ENCODE data around the gene SAMD11.
"Not testable (repeated sequence)": the region's sequence is repeated elsewhere in the genome, so short reads cannot be mapped to it uniquely, and the experiment has no call there.

SAMD11 gene

DNA sequence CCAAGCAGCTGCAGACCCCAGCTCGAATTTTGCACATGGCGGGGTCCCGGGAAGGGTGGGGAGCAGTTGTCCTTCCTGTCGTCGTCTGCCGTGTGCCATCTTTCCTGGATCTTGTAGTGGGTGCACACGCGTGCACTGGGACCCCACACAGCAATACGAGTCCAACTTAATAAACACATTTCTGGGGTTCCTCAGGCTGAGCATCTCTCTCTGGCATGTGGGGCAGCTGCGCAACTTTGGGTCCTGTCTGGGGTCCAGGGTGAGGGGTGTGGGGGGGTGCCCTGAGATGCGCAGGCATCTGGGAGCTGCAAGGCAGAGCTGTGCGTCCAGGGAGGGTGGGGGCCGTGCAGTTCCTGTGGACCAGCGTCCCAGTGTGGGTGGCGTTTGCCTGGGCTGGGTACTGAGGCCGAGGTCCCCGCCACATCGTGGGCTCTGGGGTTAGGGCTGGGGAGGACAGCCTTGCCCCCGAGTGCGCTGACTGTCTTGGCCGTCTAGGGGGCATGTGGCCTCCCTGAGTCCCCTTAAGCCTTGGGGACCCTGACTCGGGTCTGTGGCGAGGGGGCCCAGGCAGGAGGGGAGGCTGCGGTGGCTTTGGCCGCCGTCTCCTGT lies 41.9 kb downstream of the SAMD11 start:
- no peak for DNase-seq (ENCODE audit: low read depth)

DNA sequence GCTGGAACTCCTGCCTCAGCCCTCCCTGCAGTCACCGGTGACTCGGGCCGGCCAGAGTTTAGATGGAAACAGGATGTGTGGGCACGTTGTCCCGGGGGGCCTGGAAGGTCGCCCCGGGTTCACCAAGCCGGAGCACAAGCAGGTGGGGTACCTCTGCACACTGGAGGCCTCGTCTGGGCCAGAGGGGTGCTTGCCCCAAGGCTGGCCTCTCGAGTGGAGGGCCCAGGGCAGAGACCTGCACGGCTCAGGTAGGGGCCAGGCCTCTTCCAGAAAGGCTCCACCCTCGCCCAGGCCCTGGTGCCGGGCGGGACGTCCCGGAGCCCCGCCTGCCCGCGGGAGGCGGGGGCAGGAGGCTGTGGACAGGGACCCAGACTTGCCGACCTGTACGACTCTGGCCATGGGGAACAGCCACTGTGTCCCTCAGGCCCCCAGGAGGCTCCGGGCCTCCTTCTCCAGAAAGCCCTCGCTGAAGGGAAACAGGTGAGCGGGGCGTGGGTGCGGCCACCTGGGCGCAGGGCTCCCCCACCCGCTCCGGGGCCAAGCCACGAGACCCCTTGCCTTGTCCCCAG lies 42.5 kb downstream of the SAMD11 start, which contains the start of gene PLEKHN1:
TSS of gene PLEKHN1 (plus strand) at position 348 of the 569 bp plus-strand sequence. CDS start at position 398, 50 bp downstream.
- peak; percentile 33 for DNase-seq (ENCODE audit: low read depth)

DNA sequence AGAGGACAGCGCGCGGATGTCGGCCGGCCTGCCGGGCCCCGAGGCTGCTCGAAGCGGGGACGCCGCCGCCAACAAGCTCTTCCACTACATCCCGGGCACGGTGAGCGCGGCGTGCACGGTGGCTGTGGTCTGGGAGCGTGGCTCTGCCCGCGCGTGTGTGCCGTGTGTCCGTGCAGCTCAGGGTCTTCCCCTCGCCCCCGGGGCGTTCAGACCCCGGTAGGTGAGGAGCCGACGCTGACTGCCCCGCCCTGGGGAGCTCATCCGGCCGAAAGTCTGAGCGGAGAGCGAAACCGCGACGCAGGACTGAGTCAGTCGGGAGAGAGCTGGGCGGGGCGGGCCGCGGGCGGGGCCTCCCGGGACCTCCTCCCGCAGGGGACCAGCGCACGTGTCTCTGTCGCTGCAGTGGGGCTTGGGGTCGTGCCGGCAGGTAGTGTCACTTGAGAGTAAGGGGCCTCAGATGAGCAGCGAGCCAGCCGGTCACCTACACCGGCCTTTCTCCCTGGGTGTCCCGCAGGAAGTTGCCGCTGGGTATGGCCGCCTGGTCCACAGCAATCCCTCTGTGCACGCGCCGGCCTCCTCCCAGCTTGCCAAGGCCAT lies 43.1 kb downstream of the SAMD11 start:
- DNase-seq (ENCODE audit: low read depth) = peak; percentile 27

DNA sequence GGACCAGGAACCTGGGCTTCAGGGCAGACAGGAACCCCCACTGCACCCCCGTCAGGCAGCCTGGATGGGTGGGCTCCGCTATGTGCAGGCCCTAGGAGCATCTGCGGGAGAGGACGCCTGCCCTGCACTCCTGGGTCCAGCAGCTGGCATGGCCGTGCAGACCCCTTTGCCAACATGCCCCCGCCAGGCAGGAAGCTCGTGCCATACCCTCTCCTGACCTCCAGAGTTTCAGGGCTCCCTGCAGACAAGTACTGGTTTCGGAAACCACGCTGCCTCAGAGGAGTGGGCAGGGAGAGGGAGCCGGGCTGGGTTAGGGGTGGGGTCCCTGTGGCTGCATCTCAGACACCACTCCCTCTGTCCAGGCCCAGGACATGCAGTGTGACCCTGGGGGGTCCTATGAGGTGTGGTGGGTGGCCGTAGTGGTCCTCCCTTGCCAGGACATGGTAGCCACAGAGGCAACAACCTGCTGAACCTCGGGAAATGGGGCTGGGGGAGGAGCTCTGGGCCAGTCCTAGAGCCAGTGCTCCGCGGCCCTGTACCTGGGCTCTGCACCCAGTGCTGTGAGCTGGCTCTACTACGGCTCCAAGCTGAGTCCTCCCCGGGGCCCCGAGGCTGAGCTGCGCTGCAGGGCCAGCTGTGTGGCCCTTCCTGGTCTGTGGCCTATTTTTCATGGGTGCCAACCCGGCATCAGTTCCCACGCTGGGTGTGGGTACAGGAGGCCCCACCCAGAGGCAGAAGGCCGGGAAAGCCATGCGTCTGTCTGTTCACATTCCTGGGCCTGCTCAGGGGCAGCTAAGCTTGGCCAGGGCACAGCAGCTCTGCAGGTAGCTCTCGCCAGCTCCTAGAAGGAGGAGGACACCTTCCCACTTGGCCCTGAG lies 44.0 kb downstream of the SAMD11 start:
- no peak for DNase-seq (ENCODE audit: low read depth)

DNA sequence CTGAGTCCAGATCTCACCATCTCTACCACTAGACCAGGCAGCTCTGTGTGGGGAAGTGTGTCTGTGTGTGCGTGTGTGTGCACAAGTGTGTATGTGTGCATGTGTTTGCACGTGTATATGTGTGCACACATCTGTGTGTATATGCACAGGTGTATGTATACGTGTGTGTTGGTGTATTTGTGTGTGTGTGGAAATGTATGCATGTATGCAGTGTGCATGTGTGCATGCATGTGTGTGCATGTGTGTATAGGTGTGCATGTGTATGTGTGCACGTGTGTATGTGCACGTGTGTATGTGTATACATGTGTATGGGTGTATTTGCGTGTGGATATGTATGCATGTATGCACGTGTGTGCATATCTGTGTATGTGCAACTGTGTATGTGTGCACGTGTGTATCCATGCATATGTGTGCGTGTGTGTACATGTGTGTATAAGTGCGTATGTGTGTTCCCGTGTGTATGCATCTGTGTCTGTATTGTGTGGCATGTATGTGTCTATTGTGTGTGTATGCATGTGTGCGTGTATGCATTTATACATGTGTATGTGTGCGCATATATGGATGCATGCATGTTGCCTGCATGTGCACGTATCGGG lies 45.6 kb downstream of the SAMD11 start:
- DNase-seq (ENCODE audit: low read depth) = no peak

DNA sequence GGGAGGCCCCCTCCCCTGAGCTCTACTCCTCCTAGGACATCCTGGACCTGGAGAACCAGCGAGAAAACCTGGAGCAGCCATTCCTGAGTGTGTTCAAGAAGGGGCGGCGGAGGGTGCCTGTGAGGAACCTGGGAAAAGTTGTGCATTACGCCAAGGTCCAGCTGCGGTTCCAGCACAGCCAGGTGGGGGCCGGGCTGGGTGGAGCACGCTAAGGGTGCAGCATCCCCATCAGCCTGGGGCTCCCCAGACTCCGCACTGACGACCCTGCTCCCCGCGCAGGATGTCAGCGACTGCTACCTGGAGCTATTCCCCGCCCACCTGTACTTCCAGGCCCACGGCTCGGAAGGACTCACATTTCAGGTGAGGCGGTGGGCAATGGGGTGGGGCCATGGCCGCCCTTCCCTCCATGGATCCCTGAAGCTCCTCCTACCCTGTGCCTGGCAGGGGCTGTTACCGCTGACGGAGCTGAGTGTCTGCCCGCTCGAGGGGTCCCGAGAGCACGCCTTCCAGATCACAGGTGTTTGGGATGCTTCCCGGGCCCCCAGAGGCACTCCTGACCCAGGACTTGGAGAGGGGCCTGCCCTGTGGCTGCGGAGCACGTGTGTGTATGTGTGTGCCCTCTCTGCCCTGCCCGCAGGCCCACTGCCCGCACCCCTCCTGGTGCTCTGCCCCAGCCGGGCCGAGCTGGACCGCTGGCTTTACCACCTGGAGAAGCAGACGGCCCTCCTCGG lies 46.7 kb downstream of the SAMD11 start:
- no peak for DNase-seq (ENCODE audit: low read depth)

DNA sequence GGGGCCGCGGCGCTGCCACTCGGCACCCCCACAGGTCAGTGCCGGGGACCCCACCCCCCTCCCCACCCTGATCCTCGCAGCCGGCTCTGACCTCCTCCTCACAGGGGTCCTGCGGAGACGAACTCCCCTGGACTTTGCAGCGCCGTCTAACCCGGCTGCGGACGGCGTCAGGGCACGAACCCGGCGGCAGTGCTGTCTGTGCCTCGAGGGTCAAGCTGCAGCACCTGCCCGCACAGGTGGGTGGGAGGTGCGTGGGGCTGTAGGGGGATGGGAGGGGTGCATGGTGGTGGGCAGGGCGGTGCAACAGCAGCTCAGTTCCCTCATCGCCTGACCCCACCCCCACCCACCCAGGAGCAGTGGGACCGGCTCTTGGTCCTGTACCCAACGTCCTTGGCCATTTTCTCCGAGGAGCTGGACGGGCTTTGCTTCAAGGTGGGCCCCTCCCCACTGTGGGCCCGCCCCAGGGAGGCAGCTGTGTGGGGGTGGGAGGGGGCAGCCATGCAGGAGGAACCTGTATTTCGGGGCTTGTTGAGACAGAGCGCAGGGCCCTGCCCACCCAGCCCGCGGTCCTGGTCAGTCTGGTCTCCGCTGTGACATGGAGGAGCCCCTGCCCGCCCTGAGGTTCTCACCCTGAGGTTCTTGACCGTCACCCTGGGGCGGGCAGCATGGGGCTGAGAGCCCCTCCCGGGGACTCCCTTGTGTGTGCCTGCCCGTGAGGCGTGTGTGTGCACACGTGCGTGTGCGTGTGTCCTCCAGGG lies 47.4 kb downstream of the SAMD11 start:
- no peak for DNase-seq (ENCODE audit: low read depth)

DNA sequence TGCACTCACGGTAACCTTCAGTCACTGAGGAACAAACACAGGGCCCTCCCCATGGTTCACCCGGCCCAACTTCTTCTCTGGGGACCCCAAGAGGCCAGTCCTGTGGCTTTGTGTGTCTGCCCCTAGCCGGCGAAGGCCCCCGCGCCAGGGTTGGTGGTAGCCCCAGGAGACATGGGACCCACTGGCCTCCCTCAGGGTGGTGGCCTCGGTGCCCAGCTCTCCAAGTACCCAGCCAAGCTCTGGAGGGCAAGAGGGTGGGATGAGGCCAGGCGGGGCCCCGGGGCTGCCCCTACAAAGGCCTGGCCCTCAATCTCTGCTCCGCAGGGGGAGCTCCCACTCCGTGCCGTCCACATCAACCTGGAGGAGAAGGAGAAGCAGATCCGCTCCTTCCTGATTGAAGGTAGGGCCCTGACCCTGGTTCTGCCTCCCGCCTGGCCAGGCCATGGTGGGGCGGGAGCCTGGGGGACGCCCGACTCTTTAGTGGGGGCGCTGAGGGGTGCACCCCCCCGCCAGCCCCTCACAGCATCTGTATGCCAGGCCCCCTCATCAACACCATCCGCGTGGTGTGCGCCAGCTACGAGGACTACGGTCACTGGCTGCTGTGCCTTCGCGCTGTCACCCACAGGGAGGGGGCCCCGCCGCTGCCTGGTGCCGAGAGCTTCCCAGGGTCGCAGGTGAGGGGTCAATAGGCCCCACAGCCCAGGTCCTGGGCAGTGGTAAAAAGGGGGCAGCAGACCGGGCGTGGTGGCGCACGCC lies 48.2 kb downstream of the SAMD11 start:
- DNase-seq (ENCODE audit: low read depth) = no peak

DNA sequence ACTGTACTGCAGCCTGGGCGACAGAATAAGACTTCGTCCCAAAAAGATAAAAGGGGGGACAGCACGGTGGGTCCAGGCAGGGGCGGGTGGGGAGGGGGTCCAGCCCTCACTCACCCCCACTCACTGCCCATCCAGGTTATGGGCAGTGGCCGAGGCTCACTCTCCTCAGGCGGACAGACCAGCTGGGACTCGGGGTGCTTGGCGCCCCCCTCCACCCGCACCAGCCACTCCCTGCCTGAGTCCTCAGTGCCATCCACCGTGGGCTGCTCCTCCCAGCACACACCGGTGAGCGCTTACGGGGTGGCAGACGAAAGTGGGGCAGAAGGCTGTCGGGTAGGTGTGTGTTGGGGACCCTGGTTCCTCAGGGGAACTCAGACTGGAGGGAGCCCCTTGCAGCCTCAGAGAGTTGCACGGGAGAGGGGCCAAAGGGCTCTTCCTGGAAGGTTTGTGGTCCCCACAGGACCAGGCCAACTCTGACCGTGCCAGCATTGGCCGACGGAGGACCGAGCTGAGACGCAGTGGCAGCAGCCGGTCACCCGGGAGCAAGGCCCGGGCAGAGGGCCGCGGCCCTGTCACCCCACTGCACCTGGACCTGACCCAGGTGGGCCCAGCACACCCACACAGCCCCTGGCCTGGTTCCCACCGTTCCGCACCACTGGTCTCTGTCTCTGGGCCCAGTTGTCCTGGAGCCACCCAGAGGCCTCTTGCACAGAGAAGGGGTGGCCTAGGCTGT lies 49.2 kb downstream of the SAMD11 start:
- DNase-seq (ENCODE audit: low read depth) = no peak

DNA sequence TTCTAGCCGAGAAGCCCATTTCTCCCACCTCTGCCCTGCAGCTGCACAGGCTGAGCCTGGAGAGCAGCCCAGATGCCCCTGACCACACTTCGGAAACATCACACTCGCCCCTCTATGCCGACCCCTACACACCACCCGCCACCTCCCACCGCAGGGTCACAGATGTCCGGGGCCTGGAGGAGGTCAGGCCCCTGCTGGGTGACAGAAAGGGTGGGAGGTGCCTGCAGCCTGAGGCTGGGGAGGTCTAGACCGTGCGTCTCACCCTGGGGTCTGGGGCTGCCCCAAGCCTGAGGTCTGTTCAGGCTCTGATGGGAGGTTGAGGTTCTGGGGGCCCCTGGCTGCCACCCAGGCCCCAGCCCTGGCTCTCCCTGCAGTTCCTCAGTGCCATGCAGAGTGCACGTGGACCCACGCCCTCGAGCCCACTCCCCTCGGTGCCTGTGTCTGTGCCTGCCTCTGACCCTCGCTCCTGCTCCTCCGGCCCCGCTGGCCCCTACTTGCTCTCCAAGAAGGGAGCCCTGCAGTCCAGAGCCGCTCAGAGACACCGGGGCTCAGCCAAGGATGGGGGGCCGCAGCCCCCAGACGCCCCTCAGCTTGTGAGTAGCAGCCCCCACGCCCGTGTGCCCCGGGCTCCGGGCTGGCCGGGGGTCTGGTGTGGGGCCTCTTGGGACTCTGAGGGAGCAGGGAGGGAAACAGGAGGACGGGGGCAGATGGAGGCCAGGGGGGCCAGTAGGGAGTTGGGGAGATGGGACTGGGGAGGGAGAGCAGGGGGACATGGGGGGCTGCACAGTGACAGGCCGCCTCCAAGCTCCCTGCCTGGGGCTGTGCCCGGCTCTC lies 50.0 kb downstream of the SAMD11 start:
- no peak for DNase-seq (ENCODE audit: low read depth)

DNA sequence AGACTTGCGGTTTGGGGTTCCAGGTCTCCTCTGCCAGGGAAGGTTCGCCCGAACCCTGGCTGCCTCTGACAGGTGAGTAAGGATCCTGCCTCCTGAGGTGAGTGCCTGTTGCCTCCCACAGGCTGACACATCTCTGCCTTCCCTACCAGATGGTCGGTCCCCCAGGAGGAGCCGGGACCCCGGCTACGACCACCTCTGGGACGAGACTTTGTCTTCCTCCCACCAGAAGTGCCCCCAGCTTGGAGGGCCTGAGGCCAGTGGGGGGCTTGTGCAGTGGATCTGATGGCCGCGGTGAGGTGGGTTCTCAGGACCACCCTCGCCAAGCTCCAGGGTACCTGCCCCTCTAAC lies 50.5 kb downstream of the SAMD11 start:
- DNase-seq (ENCODE audit: low read depth) = no peak

DNA sequence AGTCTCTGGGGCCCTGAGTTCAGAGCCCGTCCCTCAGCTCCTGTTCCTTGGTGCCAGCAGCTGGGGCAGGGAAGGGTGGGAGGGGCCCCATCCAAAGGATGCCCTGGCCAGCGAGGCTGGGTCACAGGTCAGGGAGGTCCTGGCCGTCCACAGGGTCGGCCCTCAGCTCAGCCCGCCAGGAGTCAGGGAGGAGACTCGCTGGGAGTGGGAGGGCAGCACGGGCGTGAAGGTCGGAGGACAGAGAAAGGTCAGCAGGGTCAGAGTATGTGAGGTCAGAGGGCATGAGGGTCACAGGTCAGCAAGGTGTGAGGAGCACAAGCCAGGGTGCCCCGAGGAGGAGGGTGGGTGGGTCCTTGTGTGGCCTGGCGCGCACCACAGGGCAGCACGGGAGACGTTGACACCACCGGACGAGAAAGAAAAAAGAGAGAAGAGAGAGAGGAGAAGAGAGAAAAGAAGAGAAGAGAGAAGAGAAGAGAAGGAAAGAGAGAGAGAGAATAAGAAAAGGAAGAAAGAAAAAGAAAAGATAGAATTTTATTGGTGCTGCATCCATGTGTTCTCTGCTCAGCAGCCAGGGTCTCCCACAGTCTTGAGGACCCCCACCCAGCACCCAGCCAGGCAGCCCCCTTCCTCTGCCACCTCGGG lies 51.1 kb downstream of the SAMD11 start:
- DNase-seq (ENCODE audit: low read depth) = no peak

DNA sequence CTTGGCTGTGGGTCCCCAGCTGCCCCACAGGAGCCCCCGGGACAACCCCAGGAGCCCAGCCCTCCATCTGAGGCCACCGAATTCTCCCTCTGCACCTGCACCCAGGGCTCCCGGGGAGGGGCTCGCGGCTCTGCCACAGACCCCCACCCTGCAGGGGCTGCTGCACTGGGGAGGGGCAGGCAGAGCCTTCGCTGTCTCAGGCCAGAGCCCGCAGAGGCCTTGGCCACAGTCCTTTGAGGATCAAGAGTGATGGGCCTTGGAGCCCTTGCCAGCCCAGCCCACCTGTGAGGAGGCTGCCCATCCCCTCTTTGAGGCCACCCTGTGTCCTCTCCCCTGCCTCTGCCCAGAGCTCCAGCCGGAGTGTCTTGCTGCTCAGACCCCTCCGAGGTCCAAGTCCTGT lies 51.6 kb downstream of the SAMD11 start:
- DNase-seq (ENCODE audit: low read depth) = no peak

DNA sequence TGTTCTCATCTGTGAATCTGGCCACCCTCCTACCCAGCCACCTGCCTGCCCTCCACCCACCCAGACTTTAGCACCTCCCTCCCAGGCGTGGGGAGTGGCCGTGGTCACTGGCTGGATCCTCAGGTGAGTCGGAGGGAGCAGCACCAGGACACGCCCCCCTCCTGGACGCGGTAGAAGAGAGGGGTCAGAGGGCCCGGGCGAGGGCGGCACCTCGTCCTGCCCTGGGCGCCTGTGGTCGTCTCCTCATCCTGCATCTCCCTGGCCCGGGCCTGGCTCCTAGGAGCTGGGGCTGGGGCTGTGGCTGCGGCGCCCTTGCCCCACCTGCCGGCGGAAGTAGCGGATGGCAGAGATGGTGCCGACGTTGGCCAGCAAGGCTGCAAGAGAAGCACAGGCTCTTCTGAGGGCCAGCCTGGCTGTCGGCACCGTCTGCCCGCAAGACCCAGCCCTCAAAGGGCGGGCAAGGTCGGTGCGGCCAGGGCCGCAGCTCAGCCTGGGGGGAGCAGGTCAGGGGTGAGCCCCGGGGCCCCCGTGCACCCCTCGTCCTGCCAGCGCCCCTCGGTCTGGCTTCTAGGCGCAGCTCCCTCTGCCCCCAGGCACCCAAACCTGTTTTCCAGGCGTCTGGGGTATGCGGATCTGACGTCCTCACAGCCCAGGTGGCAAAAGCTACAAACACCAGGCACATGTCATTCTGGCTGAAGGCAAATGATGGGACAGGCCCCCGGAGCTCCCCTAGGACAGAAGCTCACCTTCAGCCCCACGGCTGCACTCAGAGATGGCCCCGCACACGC lies 52.4 kb downstream of the SAMD11 start:
- peak; percentile 50 for DNase-seq (ENCODE audit: low read depth)

DNA sequence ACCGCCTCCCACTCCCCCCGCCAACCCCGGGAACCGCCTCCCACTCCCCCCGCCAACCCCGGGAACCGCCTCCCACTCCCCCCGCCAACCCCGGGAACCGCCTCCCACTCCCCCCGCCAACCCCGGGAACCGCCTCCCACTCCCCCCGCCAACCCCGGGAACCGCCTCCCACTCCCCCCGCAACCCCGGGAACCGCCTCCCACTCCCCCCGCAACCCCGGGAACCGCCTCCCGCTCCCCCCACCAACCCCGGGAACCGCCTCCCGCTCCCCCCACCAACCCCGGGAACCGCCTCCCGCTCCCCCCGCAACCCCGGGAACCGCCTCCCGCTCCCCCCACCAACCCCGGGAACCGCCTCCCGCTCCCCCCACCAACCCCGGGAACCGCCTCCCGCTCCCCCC lies 53.1 kb downstream of the SAMD11 start:
- DNase-seq (ENCODE audit: low read depth) = not testable (repeated sequence)

DNA sequence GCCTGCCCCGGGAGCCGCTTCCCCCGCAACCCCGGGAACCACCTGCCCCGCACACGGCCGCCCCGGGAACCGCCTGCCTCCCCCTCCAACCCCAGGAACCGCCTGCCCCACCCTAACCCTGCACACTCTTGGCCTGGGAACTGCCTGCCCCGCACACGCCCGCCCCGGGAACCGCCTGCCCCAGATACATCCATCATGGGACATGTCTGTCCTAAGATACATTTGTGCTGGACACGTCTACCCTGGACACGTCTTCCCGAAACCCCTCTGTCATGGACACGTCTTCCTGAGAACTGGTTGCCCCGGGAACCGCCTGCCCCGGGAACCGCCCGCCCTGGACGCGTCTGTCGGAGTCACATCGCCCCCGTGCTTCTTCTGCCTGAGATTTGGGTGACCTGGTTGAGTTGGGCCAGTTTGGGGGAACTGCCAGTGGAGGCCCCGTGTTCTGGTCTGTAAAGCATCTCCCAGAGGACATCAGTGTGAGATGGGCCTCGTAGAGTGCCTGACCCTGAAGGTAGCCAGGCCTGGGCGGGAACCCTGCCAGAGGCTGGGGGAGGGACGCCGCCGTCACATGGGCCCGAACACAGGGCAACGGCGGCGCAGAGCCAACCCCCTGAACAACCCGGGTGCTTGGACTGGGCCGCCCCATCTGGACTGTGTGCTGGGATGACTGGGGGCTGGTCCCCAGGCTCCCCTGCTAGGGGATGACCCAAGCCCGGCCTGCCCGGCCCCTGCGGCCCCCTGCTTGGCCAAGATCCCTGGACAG lies 54.5 kb downstream of the SAMD11 start:
- DNase-seq (ENCODE audit: low read depth) = no peak
